HepG2 (cell line): ENCODE results near the gene VAV2. TPM values are rescaled to one million over a fixed set of nuclear protein-coding genes. Genes with fewer than 3 reads are reported as not detected.

ENCODE experiments used
- AKAP8 ChIP-seq: sonication (generic); formaldehyde crosslinking; IDR thresholded peaks from 2 replicates; pipeline ENCODE4 v1.5.1; 2020; ENCODE audit warnings: mild to moderate bottlenecking, missing genetic modification reagents
- BCL6 ChIP-seq: IDR thresholded peaks from 2 replicates; pipeline ENCODE4 v1.6.1; 2016; ENCODE audit warnings: missing genetic modification reagents, missing compliant biosample characterization
- CEBPG ChIP-seq: IDR thresholded peaks from 2 replicates; pipeline ENCODE4 v1.6.1; 2016
- HCFC1 ChIP-seq: fragments of 150-350 bp; IDR thresholded peaks from 2 replicates; pipeline ENCODE4 v1.6.1; 2014; ENCODE audit warnings: low read depth, low read length
- LCORL ChIP-seq, 2 experiments: fragments of 450-650 bp in 1 of 2; sonication (generic) in 1 of 2; formaldehyde crosslinking in 1 of 2; IDR thresholded peaks; 2 replicates each; pipeline versions ENCODE4 v1.5.0 to v1.6.1; 2017 to 2020; ENCODE audit warnings: antibody characterized with exemption in 1 of 2, missing genetic modification reagents in 1 of 2
- MYC ChIP-seq: sonication (generic); formaldehyde crosslinking; IDR thresholded peaks from 2 replicates; pipeline ENCODE4 v1.9.0; 2021; ENCODE audit warnings: missing genetic modification reagents, borderline replicate concordance
- REPIN1 ChIP-seq: sonication (generic); formaldehyde crosslinking; IDR thresholded peaks from 2 replicates; pipeline ENCODE4 v1.8.0; 2022; ENCODE audit warnings: missing genetic modification reagents, low read depth, mild to moderate bottlenecking, borderline replicate concordance
- SALL1 ChIP-seq: sonication (generic); formaldehyde crosslinking; IDR thresholded peaks from 2 replicates; pipeline ENCODE4 v1.8.0; 2022; ENCODE audit warnings: mild to moderate bottlenecking, missing genetic modification reagents
- SALL2 ChIP-seq: sonication (generic); formaldehyde crosslinking; IDR thresholded peaks from 2 replicates; pipeline ENCODE4 v1.8.1; 2023; ENCODE audit warnings: mild to moderate bottlenecking, missing genetic modification reagents, inconsistent platforms
- SMAD3 ChIP-seq: sonication (generic); formaldehyde crosslinking; IDR thresholded peaks from 2 replicates; pipeline ENCODE4 v1.4.0; 2020; ENCODE audit warnings: missing genetic modification reagents
- SMC3 ChIP-seq: IDR thresholded peaks from 2 replicates; pipeline ENCODE4 v1.6.1; 2011; ENCODE audit warnings: low read length, improper control_type of control experiment
- SOX6 ChIP-seq, 2 experiments: fragments of 450-650 bp in 1 of 2; sonication (generic) in 1 of 2; formaldehyde crosslinking in 1 of 2; IDR thresholded peaks; 2 replicates each; pipeline versions ENCODE4 v1.4.0 to v1.6.1; 2017 to 2020; ENCODE audit warnings: antibody characterized with exemption in 1 of 2, mild to moderate bottlenecking in 1 of 2, missing genetic modification reagents in 1 of 2
- XRCC5 ChIP-seq: fragments of 200-400 bp; formaldehyde crosslinking; optimal IDR thresholded peaks from 2 replicates; pipeline ENCODE3; 2017; ENCODE audit warnings: mild to moderate bottlenecking, low read length
- ZBTB33 ChIP-seq: sonication (generic); formaldehyde crosslinking; IDR thresholded peaks from 2 replicates; pipeline ENCODE4 v1.4.0; 2020; ENCODE audit warnings: missing genetic modification reagents
- ZBTB38 ChIP-seq: sonication (generic); formaldehyde crosslinking; IDR thresholded peaks from 2 replicates; pipeline ENCODE4 v1.5.1; 2020; ENCODE audit warnings: mild to moderate bottlenecking, missing genetic modification reagents
- ZBTB4 ChIP-seq: sonication (generic); formaldehyde crosslinking; IDR thresholded peaks from 2 replicates; pipeline ENCODE4 v1.4.0; 2020; ENCODE audit warnings: missing genetic modification reagents, mild to moderate bottlenecking, borderline replicate concordance
- ZFX ChIP-seq: sonication (generic); formaldehyde crosslinking; IDR thresholded peaks from 2 replicates; pipeline ENCODE4 v1.4.0; 2020; ENCODE audit warnings: mild to moderate bottlenecking, low read depth, missing genetic modification reagents, moderate library complexity
- ZNF101 ChIP-seq: sonication (generic); formaldehyde crosslinking; IDR thresholded peaks from 2 replicates; pipeline ENCODE4 v1.4.0; 2020; ENCODE audit warnings: mild to moderate bottlenecking, low read depth, missing genetic modification reagents, borderline replicate concordance
- ZNF234 ChIP-seq: sonication (generic); formaldehyde crosslinking; conservative IDR thresholded peaks from 2 replicates; pipeline ENCODE4 v1.5.1; 2020; ENCODE audit warnings: mild to moderate bottlenecking, missing genetic modification reagents
- ZNF331 ChIP-seq: sonication (generic); formaldehyde crosslinking; IDR thresholded peaks from 2 replicates; pipeline ENCODE4 v1.4.0; 2020; ENCODE audit warnings: missing genetic modification reagents
- ZNF350 ChIP-seq: sonication (generic); formaldehyde crosslinking; IDR thresholded peaks from 2 replicates; pipeline ENCODE4 v1.4.0; 2020; ENCODE audit warnings: mild to moderate bottlenecking, low read depth, missing genetic modification reagents, borderline replicate concordance
- ZNF670 ChIP-seq: sonication (generic); formaldehyde crosslinking; IDR thresholded peaks from 2 replicates; pipeline ENCODE4 v1.8.0; 2022; ENCODE audit warnings: mild to moderate bottlenecking, missing genetic modification reagents, borderline replicate concordance
- ZSCAN25 ChIP-seq: sonication (generic); formaldehyde crosslinking; IDR thresholded peaks from 2 replicates; pipeline ENCODE4 v1.8.0; 2022; ENCODE audit warnings: mild to moderate bottlenecking, missing genetic modification reagents
- polyA plus RNA-seq, 8 experiments: library from polyadenylated mRNA; depleted of rRNA in 3 of 8; stranded (reverse) in 7 of 8; unstranded in 1 of 8; fragments of >200 nt; fragmentation: Illumina TruSeq in 4 of 8; extraction: Trizol in 4 of 8; gene quantifications; 2 replicates each; pipeline versions ENCODE4 v1.2.1 to v1.2.3, GENCODE V29; 2011 to 2016; ENCODE audit warnings: low read depth in 4 of 8, missing spikeins in 1 of 8, mixed read lengths in 1 of 8; ENCODE audit not compliant: insufficient read depth in 1 of 8
- total RNA-seq, 5 experiments: library from RNA; depleted of rRNA; stranded (reverse); fragments of >200 nt; fragmentation: Illumina TruSeq; extraction: Trizol; gene quantifications; 2 replicates each; pipeline ENCODE4 v1.2.3, GENCODE V29; 2016; ENCODE audit warnings: low read depth in 1 of 5
- TF ChIP-seq, protein P1 (sequence below): sonication (generic); formaldehyde crosslinking; IDR thresholded peaks from 2 replicates; pipeline ENCODE4 v1.5.0; 2020; ENCODE audit warnings: missing genetic modification reagents

Gene VAV2
- total and polyA plus RNA-seq, 2 of the 13 experiments (the other 11 are each of a cell fraction or from before 2014, with no cell fraction given), result 22.5 to 22.9 TPM

- TF ChIP-seq SALL2 (CRISPR knock-in tag), result peak; percentile 49; the same call in 1 of the 2 replicates
- TF ChIP-seq ZNF350 (CRISPR knock-in tag), result peak; percentile 32; the same call in 1 of the 2 replicates
- TF ChIP-seq MYC (CRISPR knock-in tag), result peak; percentile 77; the same call in 1 of the 2 replicates
- peak; percentile 52; the same call in 1 of the 2 replicates for TF ChIP-seq AKAP8
- peak; percentile 52; the same call in 1 of the 2 replicates for TF ChIP-seq REPIN1
- peak; percentile 90; the same call in 1 of the 2 replicates for TF ChIP-seq ZBTB4 (CRISPR knock-in tag)
- TF ChIP-seq CEBPG (CRISPR knock-in tag), result 0 out of 2 replicates have a peak, but pooled peaks have one; percentile 12
- TF ChIP-seq SMC3, result peak; percentile 44; the same call in 1 of the 2 replicates
- TF ChIP-seq BCL6, result 0 out of 2 replicates have a peak, but pooled peaks have one; percentile 14
- peak; percentile 28; the same call in 1 of the 2 replicates for TF ChIP-seq SALL1 (CRISPR knock-in tag)
- TF ChIP-seq LCORL (IDR thresholded peaks at IDR 0.05), result no peak
- peak; percentile 64; the same call in 1 of the 2 replicates for TF ChIP-seq LCORL (CRISPR knock-in tag; IDR thresholded peaks at IDR 0.05)
- peak; percentile 14; the same call in 1 of the 2 replicates for TF ChIP-seq ZFX (CRISPR knock-in tag)
- TF ChIP-seq ZBTB33 (CRISPR knock-in tag), result peak; percentile 73; the same call in 1 of the 2 replicates
- TF ChIP-seq ZNF331, result peak; percentile 54; the same call in 1 of the 2 replicates
- TF ChIP-seq ZNF101 (CRISPR knock-in tag), result no peak
- TF ChIP-seq SOX6 (IDR thresholded peaks at IDR 0.05), result no peak
- no peak for TF ChIP-seq SOX6 (CRISPR knock-in tag; IDR thresholded peaks at IDR 0.05)
- TF ChIP-seq HCFC1, result no peak
- 0 out of 2 replicates have a peak, but pooled peaks have one; percentile 30 for TF ChIP-seq SMAD3
- TF ChIP-seq, protein P1, sequence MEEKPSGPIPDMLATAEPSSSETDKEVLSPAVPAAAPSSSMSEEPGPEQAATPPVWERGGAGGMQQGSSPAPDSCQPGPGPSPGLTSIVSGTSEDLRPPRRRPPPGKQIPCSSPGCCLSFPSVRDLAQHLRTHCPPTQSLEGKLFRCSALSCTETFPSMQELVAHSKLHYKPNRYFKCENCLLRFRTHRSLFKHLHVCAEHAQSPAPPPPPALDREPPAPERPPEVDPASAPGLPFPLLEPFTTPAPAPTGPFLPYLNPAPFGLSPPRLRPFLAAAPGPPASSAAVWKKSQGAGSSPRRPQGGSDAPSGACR (CRISPR knock-in tag), result peak; percentile 64; the same call in 1 of the 2 replicates
- TF ChIP-seq ZBTB38 (CRISPR knock-in tag), result peak; percentile 81
- TF ChIP-seq ZSCAN25 (CRISPR knock-in tag), result peak; percentile 64; the same call in 1 of the 2 replicates
- no peak for TF ChIP-seq ZNF234 (CRISPR knock-in tag)
- TF ChIP-seq ZNF670 (CRISPR knock-in tag), result no peak
- TF ChIP-seq XRCC5, result no peak
Measured at GRCh38 chr9:133792721-133793470, 199.2 kb downstream of the VAV2 start (continued).
